GM10248 (cell line): ENCODE results near the gene MAPKAP1.

Experiments
- CTCF ChIA-PET: fragments of 300-600 bp; sonication (Branson Sonifier 250); formaldehyde crosslinking; extraction: SDS; loops from one replicate; lab custom pipeline; 2021; ENCODE audit warnings: antibody characterized with exemption; lab: Yijun Ruan, JAX
- POLR2A ChIA-PET: fragments of 350-650 bp; sonication (Branson Sonifier 250); formaldehyde crosslinking; extraction: SDS; loops from one replicate; lab custom pipeline; 2020; ENCODE audit warnings: antibody characterized with exemption; lab: Yijun Ruan, JAX
- DNase-seq: peaks from one replicate; pipeline ENCODE4 v3.0.0; 2012; ENCODE audit errors: extremely low spot score
- TF ChIP-seq, protein P1 (sequence below): IDR thresholded peaks from 2 replicates; pipeline ENCODE4 v1.5.1; 2012; ENCODE audit warnings: mild to moderate bottlenecking, low read depth; ENCODE audit errors: extremely low read depth, missing control alignments, control extremely low read depth

The MAPKAP1 gene

DNA sequence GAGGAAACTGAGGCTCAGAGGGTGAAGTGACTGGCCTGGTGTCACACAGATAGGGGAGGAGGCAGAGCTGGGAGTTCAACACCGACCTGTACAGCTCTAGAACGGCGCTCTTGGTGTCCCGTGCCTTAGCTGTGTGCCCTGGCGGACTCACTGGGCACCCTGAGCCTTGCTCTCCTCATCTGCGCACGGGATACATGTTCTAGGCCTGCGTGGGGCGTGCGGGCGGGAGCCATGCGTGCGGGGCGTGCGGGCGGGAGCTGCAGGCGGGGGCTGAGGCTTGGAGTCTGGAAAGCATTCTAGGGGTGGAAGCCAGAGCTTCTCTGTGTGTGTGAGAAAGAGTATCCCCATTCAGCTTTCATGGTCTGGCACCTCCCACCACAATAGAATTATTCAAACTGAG is 280.1 kb downstream of the MAPKAP1 start:
- CTCF ChIA-PET = interaction anchor here (0.9 to 3.0 kb wide), 6 partner anchors 14 to 1065 kb away, joined by 3 to 13 read pairs (median 3); no protein-coding TSS in a partner anchor
- DNase-seq = no peak
- TF ChIP-seq, protein P1, sequence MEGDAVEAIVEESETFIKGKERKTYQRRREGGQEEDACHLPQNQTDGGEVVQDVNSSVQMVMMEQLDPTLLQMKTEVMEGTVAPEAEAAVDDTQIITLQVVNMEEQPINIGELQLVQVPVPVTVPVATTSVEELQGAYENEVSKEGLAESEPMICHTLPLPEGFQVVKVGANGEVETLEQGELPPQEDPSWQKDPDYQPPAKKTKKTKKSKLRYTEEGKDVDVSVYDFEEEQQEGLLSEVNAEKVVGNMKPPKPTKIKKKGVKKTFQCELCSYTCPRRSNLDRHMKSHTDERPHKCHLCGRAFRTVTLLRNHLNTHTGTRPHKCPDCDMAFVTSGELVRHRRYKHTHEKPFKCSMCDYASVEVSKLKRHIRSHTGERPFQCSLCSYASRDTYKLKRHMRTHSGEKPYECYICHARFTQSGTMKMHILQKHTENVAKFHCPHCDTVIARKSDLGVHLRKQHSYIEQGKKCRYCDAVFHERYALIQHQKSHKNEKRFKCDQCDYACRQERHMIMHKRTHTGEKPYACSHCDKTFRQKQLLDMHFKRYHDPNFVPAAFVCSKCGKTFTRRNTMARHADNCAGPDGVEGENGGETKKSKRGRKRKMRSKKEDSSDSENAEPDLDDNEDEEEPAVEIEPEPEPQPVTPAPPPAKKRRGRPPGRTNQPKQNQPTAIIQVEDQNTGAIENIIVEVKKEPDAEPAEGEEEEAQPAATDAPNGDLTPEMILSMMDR = no peak
- POLR2A ChIA-PET = no interaction called here

DNA sequence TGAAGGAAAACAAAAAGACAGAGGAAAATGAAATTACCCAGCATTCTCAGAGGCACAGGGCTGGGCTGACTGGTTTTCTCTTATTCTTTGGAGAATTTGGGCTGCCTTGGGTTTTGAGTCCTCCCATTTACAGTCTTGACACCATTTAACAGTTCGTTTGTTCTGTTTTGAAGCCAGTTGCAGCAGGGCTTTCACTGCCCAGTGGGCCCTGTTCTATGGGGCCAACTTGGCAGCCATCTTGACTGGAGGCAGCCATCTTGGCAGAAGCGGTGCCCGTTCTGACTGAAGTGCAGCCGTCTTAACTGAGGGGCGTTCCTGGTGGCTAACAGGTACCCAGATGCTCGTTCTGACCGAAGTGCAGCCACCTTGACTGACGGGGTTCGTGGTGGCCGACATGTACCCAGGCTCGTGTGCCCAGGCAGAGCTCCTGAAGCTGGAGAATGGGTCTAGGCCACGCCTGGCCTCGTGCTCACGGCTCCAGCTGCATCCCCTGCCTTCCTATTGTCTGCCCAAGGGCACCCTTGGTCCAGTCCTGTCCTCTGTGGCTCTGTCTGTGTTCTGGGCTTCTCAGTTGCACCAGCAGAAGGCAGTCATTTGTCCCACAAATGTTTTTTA is 281.0 kb downstream of the MAPKAP1 start:
- POLR2A ChIA-PET = no interaction called here
- DNase-seq = no peak
- CTCF ChIA-PET = interaction anchor here (1.1 to 3.0 kb wide), 3 partner anchors 19 to 484 kb away, joined by 3 to 13 read pairs (median 3); no protein-coding TSS in a partner anchor
- TF ChIP-seq, protein P1 = no peak

DNA sequence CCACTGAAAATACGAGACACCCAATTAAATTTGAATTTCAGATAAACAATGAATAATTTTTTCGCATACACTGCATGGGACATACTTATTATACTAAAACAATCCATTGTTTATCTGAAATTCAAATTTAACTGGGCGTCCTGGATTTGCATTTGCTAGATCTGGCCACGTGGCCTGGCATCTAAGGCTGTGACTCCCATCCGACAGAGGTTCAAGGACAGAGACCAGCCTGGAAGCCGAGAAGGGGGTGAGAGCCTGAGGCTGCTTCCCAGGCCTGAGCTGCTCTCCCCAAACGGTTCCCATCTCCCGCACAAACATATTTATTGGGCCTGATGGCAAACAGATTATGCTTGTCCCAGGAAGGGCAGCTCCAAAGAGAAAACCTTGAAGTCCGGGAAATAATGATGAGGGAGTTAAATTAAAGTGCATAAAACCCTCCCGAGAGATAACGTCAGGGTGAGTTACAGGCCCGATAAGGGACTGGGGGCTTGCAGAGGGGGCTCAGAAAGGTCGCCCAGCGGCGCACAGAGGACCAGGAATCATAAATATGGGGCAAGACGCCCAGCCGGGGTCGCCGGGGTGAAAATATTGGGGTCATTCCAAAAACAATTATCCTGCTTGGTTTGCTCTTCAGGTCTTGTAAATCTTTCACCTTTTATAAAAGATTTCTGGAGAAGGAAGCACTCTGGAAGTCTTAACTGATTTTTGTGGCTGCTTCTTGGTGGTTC is 281.7 kb downstream of the MAPKAP1 start:
- CTCF ChIA-PET = interaction anchor here (1.2 to 3.0 kb wide), 2 partner anchors 18 to 485 kb away, joined by 3 to 13 read pairs; no protein-coding TSS in a partner anchor
- no peak for DNase-seq
- POLR2A ChIA-PET = no interaction called here
- TF ChIP-seq, protein P1 = no peak

DNA sequence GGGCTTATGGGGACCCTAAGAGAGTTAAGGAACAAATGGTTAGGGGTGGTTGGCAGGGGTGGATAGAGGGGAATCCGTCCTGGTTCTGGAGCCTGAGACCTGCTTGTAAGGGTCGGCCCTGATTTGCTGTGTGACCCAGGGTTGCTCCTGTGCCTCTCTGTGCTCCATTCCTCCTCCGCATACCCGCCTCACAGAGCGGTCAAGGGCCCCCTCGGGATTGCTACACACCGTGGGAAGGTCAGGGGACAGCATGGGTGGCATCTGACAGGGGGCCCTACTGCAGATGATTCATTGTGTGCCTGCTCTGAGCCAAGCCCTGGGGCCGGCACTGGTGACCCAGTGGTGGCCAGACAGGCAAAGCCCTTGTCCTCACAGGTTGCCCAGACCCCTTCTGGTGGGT is 283.0 kb downstream of the MAPKAP1 start:
- DNase-seq = no peak
- TF ChIP-seq, protein P1 = no peak
- CTCF ChIA-PET = no interaction called here
- POLR2A ChIA-PET = no interaction called here

DNA sequence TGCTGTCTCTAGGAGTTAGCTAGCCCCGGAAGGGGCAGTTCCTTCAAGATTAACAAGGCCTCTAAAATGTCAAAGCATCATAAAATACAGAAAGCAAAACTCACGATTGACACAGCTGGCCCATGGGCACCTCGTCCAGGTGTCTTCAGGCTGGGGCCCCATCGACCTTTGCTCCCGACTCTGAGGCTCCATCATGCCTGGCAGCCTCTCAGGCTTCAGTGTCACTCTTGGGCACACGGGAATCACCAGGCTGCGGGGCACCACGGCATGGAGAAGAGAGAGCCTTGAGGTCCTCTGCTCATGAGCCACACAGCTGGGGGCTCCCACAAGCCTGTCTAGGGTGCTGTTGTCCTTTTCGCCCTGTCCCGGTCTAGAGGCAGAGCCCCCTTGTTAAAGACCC is 284.2 kb downstream of the MAPKAP1 start:
- no peak for DNase-seq
- TF ChIP-seq, protein P1 = no peak
- ChIA-PET POLR2A (interaction anchor here (0.6 kb wide), 1 partner anchor 18 kb away, joined by 7 read pairs; no protein-coding TSS in a partner anchor), CTCF (no interaction called here)

DNA sequence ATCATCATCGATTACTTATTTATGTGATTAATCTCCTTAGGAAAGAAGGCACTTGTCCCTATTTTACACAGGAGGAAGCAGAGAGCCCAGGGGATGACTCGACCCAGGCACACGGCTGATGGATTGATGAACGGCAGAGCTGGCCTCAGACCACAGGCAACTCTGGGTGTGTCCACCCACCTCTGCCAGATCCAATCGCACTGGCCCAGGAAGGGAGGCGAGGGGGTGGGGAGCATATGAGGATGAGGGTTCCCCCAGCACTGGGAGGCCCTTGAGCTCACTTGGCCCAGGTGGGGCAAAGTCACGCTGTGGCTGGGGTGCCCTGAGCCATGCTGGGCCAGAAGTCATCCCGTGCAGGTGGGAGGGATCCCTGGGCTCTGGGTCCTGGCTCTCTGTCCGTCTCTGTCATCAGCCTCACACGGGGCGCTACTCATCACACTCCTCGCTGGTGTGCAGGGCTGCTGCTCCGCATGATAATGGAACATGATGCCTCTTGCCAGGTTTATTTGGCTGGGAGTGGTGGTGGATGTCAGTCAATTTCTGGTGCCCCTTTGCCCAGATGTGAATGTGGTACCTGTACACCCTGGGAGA is 285.3 kb downstream of the MAPKAP1 start:
- CTCF ChIA-PET = interaction anchor here (4.4 kb wide), 1 partner anchor 14 kb away, joined by 17 read pairs; no protein-coding TSS in a partner anchor
- POLR2A ChIA-PET = no interaction called here
- TF ChIP-seq, protein P1 = no peak
- no peak for DNase-seq
